Lung (tissue), 12 donors: ENCODE measurements around the gene AP3M1. TPM values are rescaled to one million over a fixed set of nuclear protein-coding genes. Genes with fewer than 3 reads are reported as not detected.

Experiments used
- ATAC-seq: fragments of 200-7000 bp; cut with Tn5 transposase; one replicate; pipeline ENCODE4 v1.9.1; 2020; ENCODE audit warnings: moderate number of reproducible peaks; ENCODE audit not compliant: insufficient read depth, low FRiP score
- DNase-seq, 3 donors: peaks; one replicate each; pipeline ENCODE4 v3.0.0-alpha.2; 2013 to 2017
- H3K27ac ChIP-seq, 2 donors: one replicate each; pipeline ENCODE4 v1.5.1; 2013; ENCODE audit warnings: mild to moderate bottlenecking in 2 of 2, moderate library complexity in 2 of 2, control low read depth in 1 of 2, inconsistent platforms in 1 of 2, low read depth in 1 of 2, low read length in 1 of 2
- H3K27me3 ChIP-seq, 3 donors: one replicate each; pipeline ENCODE4 v1.5.1; 2013; ENCODE audit warnings: low read length in 2 of 3; ENCODE audit not compliant: control insufficient read depth in 3 of 3, insufficient read depth in 3 of 3
- H3K36me3 ChIP-seq, 4 donors: one replicate each; pipeline ENCODE4 v1.5.1; 2013; ENCODE audit warnings: low read length in 4 of 4, mild to moderate bottlenecking in 1 of 4, moderate library complexity in 1 of 4; ENCODE audit not compliant: control insufficient read depth in 4 of 4, insufficient read depth in 4 of 4
- H3K4me1 ChIP-seq, 5 donors: one replicate each; pipeline ENCODE4 v1.5.1; 2013; ENCODE audit warnings: low read length in 5 of 5, mild to moderate bottlenecking in 2 of 5, moderate library complexity in 1 of 5; ENCODE audit not compliant: control insufficient read depth in 5 of 5, insufficient read depth in 5 of 5
- H3K4me3 ChIP-seq: one replicate; pipeline ENCODE4 v1.5.1; 2013; ENCODE audit warnings: mild to moderate bottlenecking, control low read depth, moderate library complexity
- H3K9ac ChIP-seq, 2 donors: one replicate each; pipeline ENCODE4 v1.5.1; 2013; ENCODE audit warnings: low read length in 2 of 2, control low read depth in 1 of 2; ENCODE audit not compliant: insufficient read depth in 1 of 2
- H3K9me3 ChIP-seq, 4 donors: one replicate each; pipeline ENCODE4 v1.5.1; 2013; ENCODE audit warnings: low read length in 3 of 4, mild to moderate bottlenecking in 1 of 4, moderate library complexity in 1 of 4; ENCODE audit not compliant: control insufficient read depth in 4 of 4, insufficient read depth in 3 of 4
- CTCF ChIP-seq: IDR thresholded peaks from 2 replicates; pipeline ENCODE4 v1.5.1; 2012; ENCODE audit warnings: mild to moderate bottlenecking; ENCODE audit errors: control extremely low read depth, extremely low read depth
- WGBS, 2 donors: extraction: QIAGEN DNeasy Blood & Tissue Kit; methylation state at CpG; one replicate each; pipeline ENCODE4 v1.1.7; 2013; 5-methylcytosine and 5-hydroxymethylcytosine counted together
- polyA plus RNA-seq, 2 donors: library from polyadenylated mRNA; stranded (reverse); fragments of 200-250 nt; gene quantifications; one replicate each; pipeline ENCODE4 v1.2.1, GENCODE V29; 2013
- total RNA-seq, 2 donors: library from RNA; depleted of rRNA in 1 of 2; stranded (reverse); fragments of >200 nt in 1 of 2; gene quantifications; one replicate each; pipeline ENCODE4 v1.2.1, GENCODE V29; 2014 to 2021
- donor health status: control.
- donor health status: control.
- donor health status: Bipolar disorder and iron deficiency.
- donor health status: healthy.
- donor health status: DM: yes; HTN: yes; CAD: no.

AP3M1 gene
- total and polyA plus RNA-seq, 4 donors: 9.0 to 51.9 (median 25.0) TPM

DNA sequence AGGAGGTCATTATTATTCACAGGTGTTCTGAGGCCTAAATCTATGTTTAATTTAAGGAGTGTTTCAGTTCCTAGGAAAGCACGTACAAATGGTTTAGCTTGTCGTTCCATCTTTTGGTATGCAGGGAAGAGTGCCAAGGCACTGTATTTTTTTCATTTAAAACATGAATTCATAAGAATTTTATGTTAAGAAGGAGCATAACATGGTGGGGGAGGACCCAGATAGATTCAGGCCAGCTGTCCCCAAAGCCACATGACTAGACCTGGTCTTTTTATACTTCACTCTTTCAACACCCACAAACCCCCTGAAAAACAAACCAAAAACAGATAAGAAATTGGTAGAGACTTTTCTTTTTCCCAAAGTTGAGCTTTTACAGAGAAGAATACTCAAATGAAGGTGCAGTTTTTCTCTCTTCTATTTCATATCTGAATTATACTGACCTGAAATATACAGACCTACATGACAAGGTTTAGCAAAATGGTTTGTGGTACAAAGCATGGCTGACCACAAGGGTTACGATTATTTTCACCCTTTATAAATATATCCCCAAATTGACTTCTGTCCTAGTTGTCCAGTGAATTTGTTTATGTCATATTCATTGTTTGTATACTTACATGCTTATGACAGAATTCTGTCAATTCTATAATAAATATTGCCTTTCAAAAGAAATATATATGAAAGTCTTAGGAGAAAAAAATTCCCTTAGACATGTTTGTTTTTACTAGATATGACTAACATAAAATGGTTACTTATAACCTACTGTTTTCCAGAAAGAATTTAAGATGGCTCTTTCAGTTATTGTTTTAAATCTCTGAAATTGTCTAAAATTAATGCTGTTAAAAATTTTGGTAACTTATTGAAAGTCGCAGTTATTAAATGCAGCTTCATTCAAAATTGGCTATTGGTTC lies 71.3 kb downstream of the AP3M1 start:
- Histone ChIP-seq H3K9ac (no peak overlapping the region), H3K9me3 (no peaks in the 10 kb centered on the region), H3K27ac (no peak overlapping the region), H3K36me3 (peaks cover 3 to 28% (median 11%) of the 10 kb centered on the region in 4 donors), H3K4me1 (peaks cover 0 to 25% (median 4%) of the 10 kb centered on the region in 5 donors), H3K27me3 (no peaks in the 10 kb centered on the region), H3K4me3 (no peak overlapping the region)
- WGBS, 2 donors: 71 to 76% methylated on average over 4 of the region's 4 CpGs
- ATAC-seq (no peak), DNase-seq (peak in 2 of 3 donors; percentile 29 to 44)
- TF ChIP-seq CTCF: no peak

GRCh38 chr10:74078037-74078436 lies 72.6 kb downstream of the AP3M1 start:
- Histone ChIP-seq H3K27ac (no peak overlapping the region), H3K36me3 (peaks cover 3 to 32% (median 14%) of the 10 kb centered on the region in 4 donors), H3K9ac (no peak overlapping the region), H3K4me3 (no peak overlapping the region), H3K27me3 (no peaks in the 10 kb centered on the region), H3K4me1 (peaks cover 0 to 28% (median 4%) of the 10 kb centered on the region in 5 donors), H3K9me3 (no peaks in the 10 kb centered on the region)
- TF ChIP-seq CTCF: no peak
- ATAC-seq (no peak), DNase-seq (no peak)
- 29 to 53% methylated on average over 1 of the region's 1 CpG for WGBS, 2 donors

GRCh38 chr10:74077416-74077815 lies 73.2 kb downstream of the AP3M1 start:
- Histone ChIP-seq H3K36me3 (peaks cover 3 to 36% (median 16%) of the 10 kb centered on the region in 4 donors), H3K9me3 (no peaks in the 10 kb centered on the region), H3K9ac (no peak overlapping the region), H3K27ac (no peak overlapping the region), H3K27me3 (no peaks in the 10 kb centered on the region), H3K4me3 (no peak overlapping the region), H3K4me1 (peaks cover 0 to 30% (median 4%) of the 10 kb centered on the region in 5 donors)
- no peak for TF ChIP-seq CTCF
- ATAC-seq (no peak), DNase-seq (no peak)
- 95 to 98% methylated on average over 4 of the region's 4 CpGs for WGBS, 2 donors
